ENCODE measurements around the gene MCF2L. TPM values are rescaled to one million over a fixed set of nuclear protein-coding genes. Genes with fewer than 3 reads are reported as not detected.
"Not testable (repeated sequence)": the region's sequence is repeated elsewhere in the genome, so short reads cannot be mapped to it uniquely, and the experiment has no call there.

Gene MCF2L
- total RNA-seq, 1 donor from 2014 or later = 83.0 TPM

DNA sequence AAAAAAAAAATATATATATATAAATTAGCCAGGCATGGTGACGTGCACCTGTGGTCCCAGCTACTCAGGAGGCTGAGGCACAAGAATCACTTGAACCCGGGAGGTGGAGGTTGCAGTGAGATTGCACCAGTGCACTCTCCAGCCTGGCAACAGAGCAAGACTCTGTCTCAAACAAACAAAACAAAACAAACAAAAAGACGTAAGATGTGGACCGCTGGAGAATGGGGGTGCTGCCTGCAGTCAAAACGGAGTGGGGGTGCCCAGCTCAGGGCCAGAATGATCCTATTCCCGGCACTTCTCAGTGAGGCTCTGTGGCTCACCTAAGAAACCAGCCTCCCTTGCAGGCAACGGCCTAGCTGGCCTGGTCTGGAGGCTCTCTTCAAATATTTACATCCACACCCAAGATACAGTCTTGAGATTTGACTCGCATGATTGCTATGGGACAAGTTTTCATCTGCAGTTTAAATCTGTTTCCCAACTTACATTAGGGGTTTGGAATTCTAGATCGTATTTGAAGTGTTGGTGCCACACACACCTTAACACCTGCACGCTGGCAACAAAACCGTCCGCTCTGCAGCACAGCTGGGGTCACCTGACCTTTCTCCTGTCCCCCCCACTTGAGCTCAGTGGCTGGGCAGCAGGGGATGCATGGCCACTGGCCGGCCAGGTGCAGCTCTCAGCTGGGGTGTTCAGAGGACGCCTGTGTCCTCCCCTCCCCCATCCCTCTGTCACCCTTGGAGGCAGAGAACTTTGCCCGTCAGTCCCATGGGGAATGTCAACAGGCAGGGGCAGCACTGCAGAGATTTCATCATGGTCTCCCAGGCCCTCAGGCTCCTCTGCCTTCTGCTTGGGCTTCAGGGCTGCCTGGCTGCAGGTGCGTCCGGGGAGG, 136.3 kb downstream of the MCF2L start, which contains the start of gene F7:
TSS of gene F7 (plus strand) at position 760 of the 889 bp plus-strand sequence. CDS start at position 811, 51 bp downstream.
- TF ChIP-seq, protein P1, sequence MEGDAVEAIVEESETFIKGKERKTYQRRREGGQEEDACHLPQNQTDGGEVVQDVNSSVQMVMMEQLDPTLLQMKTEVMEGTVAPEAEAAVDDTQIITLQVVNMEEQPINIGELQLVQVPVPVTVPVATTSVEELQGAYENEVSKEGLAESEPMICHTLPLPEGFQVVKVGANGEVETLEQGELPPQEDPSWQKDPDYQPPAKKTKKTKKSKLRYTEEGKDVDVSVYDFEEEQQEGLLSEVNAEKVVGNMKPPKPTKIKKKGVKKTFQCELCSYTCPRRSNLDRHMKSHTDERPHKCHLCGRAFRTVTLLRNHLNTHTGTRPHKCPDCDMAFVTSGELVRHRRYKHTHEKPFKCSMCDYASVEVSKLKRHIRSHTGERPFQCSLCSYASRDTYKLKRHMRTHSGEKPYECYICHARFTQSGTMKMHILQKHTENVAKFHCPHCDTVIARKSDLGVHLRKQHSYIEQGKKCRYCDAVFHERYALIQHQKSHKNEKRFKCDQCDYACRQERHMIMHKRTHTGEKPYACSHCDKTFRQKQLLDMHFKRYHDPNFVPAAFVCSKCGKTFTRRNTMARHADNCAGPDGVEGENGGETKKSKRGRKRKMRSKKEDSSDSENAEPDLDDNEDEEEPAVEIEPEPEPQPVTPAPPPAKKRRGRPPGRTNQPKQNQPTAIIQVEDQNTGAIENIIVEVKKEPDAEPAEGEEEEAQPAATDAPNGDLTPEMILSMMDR (IDR thresholded peaks at IDR 0.05; ENCODE audit: partially characterized antibody, unreplicated experiment) = no peak
- Mint-ChIP-seq H3K4me1 (ENCODE audit: low read depth, unreplicated experiment) (no peaks in the 10 kb centered on the region), H3K36me3 (ENCODE audit: unreplicated experiment) (no peaks in the 10 kb centered on the region), H3K27ac (ENCODE audit: unreplicated experiment) (peak within 1 kb of the TSS; percentile 68), H3K4me3 (ENCODE audit: unreplicated experiment) (no peak within 1 kb of the TSS), H3K9me3 (ENCODE audit: unreplicated experiment) (peaks cover 9% of the 10 kb centered on the region), H3K27me3 (ENCODE audit: unreplicated experiment) (peaks cover 4% of the 10 kb centered on the region)
- DNase-seq = no peak

DNA sequence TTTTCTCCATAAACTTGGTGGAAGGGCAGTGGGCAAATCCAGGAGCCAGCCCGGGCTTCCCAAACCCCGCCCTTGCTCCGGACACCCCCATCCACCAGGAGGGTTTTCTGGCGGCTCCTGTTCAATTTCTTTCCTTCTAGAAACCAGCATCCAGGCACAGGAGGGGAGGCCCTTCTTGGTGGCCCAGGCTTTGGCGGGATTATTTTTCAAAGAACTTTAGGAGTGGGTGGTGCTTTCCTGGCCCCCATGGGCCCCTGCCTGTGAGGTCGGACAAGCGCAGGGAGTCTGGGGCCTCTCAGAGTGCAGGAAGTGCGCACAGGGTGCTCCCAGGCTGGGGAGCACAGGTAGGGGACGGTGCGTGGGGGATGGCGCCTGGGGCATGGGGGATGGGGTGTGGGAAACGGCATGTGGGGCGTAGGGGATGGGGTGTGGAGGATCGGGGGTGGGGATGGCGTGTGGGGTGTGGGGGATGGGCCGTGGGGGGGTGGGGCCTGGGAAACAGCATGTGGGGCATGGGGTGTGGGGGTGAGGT, 137.0 kb downstream of the MCF2L start:
- Mint-ChIP-seq H3K27ac (ENCODE audit: unreplicated experiment) (no peak overlapping the region), H3K4me3 (ENCODE audit: unreplicated experiment) (no peak overlapping the region), H3K27me3 (ENCODE audit: unreplicated experiment) (peaks cover 4% of the 10 kb centered on the region)

DNA sequence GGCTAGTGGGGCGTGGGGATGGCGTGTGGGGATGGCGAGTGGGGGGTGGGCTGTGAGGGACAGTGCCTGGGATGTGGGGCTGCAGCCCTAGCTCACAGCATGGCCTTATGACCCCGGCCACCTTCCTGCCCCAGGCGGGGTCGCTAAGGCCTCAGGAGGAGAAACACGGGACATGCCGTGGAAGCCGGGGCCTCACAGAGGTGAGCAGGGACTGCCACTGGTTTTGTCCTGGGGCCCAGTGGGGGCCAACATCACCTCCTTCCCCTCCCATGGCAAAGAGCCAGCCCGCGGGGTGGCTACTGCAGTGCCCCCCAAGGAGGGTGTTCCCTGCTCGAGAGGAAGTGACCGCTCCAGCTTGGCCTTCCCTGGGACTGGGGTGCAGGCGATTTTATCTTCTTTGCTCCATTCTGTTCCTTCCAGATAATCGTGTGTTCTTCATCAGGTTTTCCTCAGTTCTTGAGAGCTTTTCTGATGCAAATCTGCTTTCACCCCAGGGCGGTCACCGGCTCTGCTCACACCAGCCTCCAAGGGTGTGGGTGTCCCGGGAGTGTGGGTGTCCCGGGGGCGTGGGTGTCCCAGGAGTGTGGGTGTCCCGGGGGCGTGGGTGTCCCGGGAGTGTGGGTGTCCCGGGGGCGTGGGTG, 137.8 kb downstream of the MCF2L start:
- no peaks in the 10 kb centered on the region for H3K36me3 Mint-ChIP-seq (ENCODE audit: unreplicated experiment)
- no peak overlapping the region for H3K4me3 Mint-ChIP-seq (ENCODE audit: unreplicated experiment)
- H3K27me3 Mint-ChIP-seq (ENCODE audit: unreplicated experiment) = peaks cover 4% of the 10 kb centered on the region
- TF ChIP-seq, protein P1 (IDR thresholded peaks at IDR 0.05; ENCODE audit: partially characterized antibody, unreplicated experiment) = no peak
- H3K9me3 Mint-ChIP-seq (ENCODE audit: unreplicated experiment) = peaks cover 9% of the 10 kb centered on the region
- peak; percentile 42 for DNase-seq
- no peaks in the 10 kb centered on the region for H3K4me1 Mint-ChIP-seq (ENCODE audit: low read depth, unreplicated experiment)
- H3K27ac Mint-ChIP-seq (ENCODE audit: unreplicated experiment) = no peak overlapping the region

More for the DNA sequence above, 137.0 kb downstream of the MCF2L start:
- no peaks in the 10 kb centered on the region for H3K36me3 Mint-ChIP-seq (ENCODE audit: unreplicated experiment)
- no peaks in the 10 kb centered on the region for H3K4me1 Mint-ChIP-seq (ENCODE audit: low read depth, unreplicated experiment)
- DNase-seq = no peak
- H3K9me3 Mint-ChIP-seq (ENCODE audit: unreplicated experiment) = peaks cover 9% of the 10 kb centered on the region
- TF ChIP-seq, protein P1 (IDR thresholded peaks at IDR 0.05; ENCODE audit: partially characterized antibody, unreplicated experiment) = no peak

DNA sequence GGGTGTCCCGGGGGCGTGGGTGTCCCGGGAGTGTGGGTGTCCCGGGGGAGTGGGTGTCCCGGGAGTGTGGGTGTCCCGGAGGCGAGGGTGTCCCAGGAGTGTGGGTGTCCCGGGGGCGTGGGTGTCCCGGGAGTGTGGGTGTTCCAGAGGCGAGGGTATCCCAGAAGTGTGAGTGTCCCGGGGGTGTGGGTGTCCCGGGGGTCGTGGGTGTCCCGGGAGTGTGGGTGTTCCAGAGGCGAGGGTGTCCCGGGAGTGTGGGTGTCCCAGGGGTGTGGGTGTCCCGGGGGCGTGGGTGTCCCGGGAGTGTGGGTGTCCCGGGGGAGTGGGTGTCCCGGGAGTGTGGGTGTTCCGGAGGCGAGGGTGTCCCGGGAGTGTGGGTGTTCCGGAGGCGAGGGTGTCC, 139.5 kb downstream of the MCF2L start:
- not testable (repeated sequence) for H3K36me3 Mint-ChIP-seq (ENCODE audit: unreplicated experiment); H3K9me3 Mint-ChIP-seq (ENCODE audit: unreplicated experiment); H3K27ac Mint-ChIP-seq (ENCODE audit: unreplicated experiment); H3K4me3 Mint-ChIP-seq (ENCODE audit: unreplicated experiment); H3K27me3 Mint-ChIP-seq (ENCODE audit: unreplicated experiment); H3K4me1 Mint-ChIP-seq (ENCODE audit: low read depth, unreplicated experiment)
- DNase-seq = peak; percentile 24

DNA sequence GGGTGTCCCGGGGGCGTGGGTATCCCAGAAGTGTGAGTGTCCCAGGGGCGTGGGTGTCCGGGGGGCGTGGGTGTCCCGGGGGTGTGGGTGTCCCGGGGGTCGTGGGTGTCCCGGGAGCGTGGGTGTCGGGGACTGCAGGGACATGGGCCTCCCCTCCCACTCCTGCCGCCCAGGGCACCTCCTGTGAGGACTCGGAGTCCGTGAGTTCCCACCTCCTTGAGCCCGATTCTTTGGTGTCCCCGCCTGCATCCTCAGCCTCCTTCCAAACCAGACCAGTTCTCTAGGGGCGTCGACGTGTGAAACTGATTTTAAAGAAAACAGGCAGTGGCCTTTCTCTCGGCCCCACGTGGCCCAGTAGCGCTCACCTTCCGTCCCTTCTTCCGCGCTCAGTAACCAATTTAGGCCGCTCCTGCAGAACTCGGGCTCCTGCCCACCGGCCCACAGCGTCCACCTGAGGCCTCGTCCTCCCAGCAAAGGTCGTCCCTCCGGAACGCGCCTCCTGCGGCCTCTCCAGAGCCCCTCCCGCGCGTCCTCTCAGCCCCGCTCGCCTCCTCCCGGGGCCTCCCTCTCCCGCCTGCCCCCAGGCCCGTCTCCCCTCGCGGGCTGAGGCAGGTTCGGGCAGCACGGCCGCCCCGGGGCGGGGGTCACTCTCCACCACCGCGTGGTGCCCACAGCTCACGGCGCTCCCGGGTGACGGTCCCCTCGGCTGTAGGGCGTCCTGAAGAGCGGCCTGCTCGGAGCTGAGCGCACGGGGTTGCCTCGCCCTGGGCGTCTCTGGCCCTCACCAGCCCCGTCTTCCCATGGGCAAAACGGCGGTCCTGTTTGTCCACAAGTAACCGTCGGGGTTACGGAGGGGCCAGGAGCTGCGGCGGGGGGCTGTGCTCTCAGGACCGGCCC, 140.4 kb downstream of the MCF2L start:
- Mint-ChIP-seq H3K27ac (ENCODE audit: unreplicated experiment) (no peak overlapping the region), H3K4me3 (ENCODE audit: unreplicated experiment) (no peak overlapping the region), H3K27me3 (ENCODE audit: unreplicated experiment) (peaks cover 4% of the 10 kb centered on the region), H3K36me3 (ENCODE audit: unreplicated experiment) (no peaks in the 10 kb centered on the region), H3K4me1 (ENCODE audit: low read depth, unreplicated experiment) (no peaks in the 10 kb centered on the region), H3K9me3 (ENCODE audit: unreplicated experiment) (peaks cover 6% of the 10 kb centered on the region)
- peak; percentile 44 for DNase-seq
- TF ChIP-seq, protein P1 (IDR thresholded peaks at IDR 0.05; ENCODE audit: partially characterized antibody, unreplicated experiment) = no peak
